Erythroblast (primary cell): ENCODE measurements around the gene MSL1.

ENCODE experiments used
- DNase-seq, 2 experiments: peaks; one replicate each; lab custom pipeline; 2025; lab: John Stamatoyannopoulos, UW
- GATA1 ChIP-seq: IDR thresholded peaks from 2 replicates; pipeline ENCODE4 v1.6.1; 2011; ENCODE audit warnings: low read depth, mild to moderate bottlenecking, control low read depth, low read length, moderate library complexity
- POLR2A ChIP-seq: IDR thresholded peaks from 2 replicates; pipeline ENCODE4 v1.6.1; 2011; ENCODE audit warnings: mild to moderate bottlenecking, low read length

MSL1 gene

DNA sequence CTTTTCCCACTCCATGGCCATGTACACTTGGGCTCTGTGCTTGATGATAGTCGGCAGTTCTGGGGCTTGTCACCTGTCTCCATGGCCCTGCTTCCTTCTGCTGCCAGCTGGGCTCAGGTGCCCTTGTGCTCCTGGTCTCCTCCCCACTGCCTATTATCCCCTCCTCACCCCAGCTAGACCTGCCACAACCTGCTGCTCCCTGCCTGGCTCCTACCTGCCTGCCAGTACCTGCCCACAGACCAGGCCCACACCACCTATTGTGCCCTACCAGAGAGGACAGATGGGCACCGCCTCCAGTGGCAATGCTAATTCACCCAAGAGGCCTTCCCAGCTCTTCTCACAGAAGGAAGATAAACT, 55.0 kb downstream of the MSL1 start:
- DNase-seq = no peak

DNA sequence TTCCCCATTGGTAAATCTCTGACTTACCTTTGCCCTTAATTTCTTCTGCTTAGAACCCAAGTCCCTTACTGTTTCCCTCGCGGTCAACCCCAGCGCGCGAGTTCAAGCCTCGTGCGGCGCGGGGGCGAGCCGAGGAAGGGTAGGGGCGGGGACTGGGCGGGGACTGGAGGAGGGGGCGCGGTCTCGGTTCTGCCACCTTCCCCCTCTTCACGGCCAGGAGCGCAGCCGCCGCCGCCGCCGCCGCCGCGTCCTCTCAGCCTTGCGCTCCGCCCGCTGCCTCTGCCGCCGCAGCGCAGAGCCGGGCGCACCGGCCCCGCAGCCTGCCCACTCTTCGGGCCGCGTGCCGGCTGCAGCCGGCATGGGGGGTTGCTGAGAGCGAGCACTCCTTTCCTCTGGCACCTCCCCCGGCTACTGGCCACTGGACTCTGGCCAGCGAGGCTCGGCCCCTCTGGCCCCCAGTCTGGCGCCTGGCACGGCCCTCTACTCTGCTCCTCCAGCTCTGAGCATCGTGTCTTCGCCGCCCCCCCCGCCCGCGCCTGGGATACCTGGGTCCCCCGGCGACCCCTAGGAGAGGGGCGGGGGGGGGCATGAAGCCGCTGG, 55.6 kb downstream of the MSL1 start, which contains the start of gene RAPGEFL1:
Gene RAPGEFL1 (plus strand): TSS at position 196 of the 600 bp plus-strand sequence. CDS start 392 bp downstream, at position 588.
- DNase-seq = peak; percentile 84
- no peak for TF ChIP-seq POLR2A
- no peak for TF ChIP-seq GATA1

More for the DNA sequence above, 55.0 kb downstream of the MSL1 start:
- no peak for TF ChIP-seq POLR2A
- no peak for TF ChIP-seq GATA1

DNA sequence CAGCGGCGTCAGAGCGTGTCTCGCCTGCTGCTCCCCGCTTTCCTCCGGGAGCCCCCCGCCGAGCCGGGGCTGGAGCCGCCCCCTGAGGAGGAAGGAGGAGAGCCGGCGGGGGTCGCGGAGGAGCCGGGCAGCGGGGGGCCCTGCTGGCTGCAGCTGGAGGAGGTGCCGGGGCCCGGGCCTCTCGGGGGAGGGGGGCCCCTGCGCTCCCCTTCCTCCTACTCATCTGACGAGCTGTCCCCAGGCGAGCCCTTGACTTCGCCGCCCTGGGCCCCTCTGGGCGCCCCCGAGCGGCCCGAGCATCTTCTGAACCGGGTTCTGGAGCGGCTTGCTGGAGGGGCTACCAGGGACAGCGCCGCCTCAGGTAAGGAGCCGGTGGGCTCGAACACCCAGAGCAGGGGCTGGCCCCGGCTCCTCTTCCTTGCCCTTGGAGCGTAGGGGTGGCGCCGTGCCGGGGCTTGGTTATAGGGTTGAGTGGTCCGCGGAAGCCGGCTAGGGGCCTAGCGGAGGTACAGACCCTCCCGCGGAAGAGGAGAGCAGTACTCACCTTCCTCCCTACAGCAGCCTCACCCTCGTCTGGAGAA, 56.3 kb downstream of the MSL1 start:
- no peak for DNase-seq
- TF ChIP-seq GATA1 (no peak), POLR2A (no peak)

DNA sequence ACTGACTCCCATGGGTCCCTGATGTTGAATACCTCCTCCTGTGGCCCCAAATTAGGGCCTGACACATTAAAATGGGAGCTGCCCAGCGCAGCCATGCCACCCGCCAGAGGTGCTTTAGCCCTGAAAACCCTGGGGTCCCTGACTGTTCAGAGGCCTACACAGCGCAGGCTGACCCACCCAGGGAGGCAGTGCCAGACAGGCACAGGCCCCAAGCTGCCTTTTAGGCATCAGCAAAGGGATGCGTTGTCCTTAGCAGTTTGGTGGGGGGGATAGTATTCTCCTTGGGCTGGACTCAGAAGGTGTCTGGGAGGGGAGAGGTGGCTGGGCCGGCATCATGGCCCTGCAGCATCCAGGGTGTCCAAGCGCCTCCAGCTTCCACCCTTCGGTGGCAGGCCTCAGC, 56.9 kb downstream of the MSL1 start:
- TF ChIP-seq GATA1 = no peak
- TF ChIP-seq POLR2A = no peak
- DNase-seq = no peak

DNA sequence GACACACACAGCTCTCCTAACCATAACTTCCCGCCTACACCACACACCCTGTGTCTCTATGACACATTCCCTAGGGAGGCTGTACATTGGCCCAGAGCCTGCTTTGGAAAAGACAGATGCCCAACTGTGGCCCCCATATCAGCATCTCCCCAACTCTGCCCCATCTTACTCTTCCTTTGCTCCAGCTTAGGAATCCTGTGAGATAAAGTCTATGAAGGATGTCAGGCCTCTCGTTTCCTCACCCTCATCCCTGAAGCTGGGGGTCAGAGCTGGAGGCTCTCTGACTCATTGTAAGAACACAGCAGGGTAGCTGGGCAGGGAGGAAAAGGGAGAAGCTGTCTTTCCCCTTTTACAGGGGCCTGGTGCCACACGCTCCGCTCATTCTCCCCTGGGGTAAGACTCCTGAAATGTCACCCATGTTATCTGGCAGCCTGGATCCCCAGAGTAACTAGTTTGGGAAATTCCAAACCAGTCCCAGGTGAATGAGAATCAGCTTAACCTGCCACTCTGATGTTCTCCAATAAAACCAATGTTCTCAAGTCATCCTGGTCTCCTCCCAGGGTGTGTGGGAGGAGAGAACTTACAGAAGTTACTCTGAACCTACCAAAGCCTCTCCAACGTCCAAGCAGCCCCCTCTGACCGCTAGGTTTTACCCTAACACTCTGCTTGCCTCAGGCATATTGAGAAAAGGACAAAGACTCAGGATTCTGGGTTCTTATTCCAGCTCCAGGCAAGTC, 58.3 kb downstream of the MSL1 start:
- DNase-seq = no peak
- TF ChIP-seq GATA1 (no peak), POLR2A (no peak)

DNA sequence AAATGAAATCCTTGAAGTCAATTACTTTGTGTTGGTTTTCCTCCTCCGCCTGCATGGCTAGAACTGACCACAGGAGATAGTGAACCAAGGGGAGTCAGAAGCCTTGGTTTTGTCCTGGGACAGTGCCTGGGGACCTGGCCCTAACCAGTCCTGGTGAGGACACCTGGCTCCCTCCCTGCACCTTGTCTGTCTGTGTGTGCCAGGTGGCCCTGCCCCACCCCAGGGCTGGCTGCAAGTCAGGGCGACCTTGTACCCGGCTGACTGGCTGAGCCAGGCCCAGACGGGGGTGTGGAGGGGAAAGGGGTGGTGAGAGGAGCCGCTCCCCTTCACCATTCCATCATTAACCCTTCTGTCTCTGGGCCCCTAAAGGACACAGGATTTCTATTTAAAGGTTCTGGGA, 58.9 kb downstream of the MSL1 start:
- TF ChIP-seq POLR2A = no peak
- no peak for TF ChIP-seq GATA1
- no peak for DNase-seq

DNA sequence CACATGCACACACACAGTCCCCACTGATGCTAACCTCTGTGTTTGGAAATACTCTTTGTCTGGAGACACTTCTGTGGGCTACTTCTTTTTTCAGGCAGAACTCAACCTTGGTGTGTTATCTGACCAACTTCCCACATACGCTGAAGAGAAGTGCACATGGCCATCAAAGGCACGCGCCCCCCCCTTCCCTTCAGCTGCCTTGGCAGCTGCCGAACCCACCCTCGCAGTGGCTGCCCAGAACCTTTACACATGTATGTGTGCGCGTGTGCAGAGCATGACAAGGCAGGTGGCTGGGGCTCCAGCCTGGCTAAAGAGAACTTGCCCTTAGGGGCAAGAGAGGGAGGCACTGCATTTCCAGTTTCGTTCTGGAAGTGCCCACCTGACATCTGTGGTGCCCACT, 59.4 kb downstream of the MSL1 start:
- no peak for DNase-seq
- no peak for TF ChIP-seq POLR2A
- TF ChIP-seq GATA1 = no peak

DNA sequence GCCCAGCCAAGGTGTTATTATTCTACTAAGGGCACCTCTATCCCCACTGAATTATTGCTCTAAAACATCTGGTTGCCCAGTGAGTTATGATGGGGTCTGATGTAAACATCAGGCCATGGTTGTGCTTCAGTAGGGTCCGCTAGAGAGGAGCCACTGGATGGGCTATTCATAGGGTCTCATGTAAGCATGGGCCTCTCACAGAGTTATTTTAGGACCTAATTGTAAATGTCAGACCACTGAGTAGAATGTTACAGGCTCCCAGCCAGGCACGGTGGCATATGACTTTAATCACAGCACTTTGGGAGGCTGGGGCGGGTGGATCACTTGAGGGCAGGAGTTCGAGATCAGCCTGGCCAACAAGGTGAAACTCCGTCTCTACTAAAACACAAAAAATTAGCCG, 60.8 kb downstream of the MSL1 start:
- no peak for DNase-seq
- TF ChIP-seq POLR2A (no peak), GATA1 (no peak)
